Endothelial cell of umbilical vein (primary cell): Measurements from ENCODE around the gene CAMK2N2. TPM values are rescaled to one million over a fixed set of nuclear protein-coding genes. Genes with fewer than 3 reads are reported as not detected.

Experiments
- BruUV-seq: library from RNA; stranded (reverse); fragments of 400-500 nt; replicated peaks from 2 replicates; lab custom pipeline; 2021; lab: Mats Ljungman, UMichigan
- CTCF ChIA-PET: fragments of 300-600, 350-600 bp; sonication (Branson Sonifier 250); formaldehyde crosslinking; loops from one replicate; lab custom pipeline; 2021; ENCODE audit warnings: antibody characterized with exemption, inconsistent platforms; lab: Charles Lee
- POLR2A ChIA-PET: fragments of 300-600, 350-600 bp; sonication (Branson Sonifier 250); formaldehyde crosslinking; loops from one replicate; lab custom pipeline; 2021; ENCODE audit warnings: antibody characterized with exemption, inconsistent platforms; lab: Charles Lee
- DNase-seq: peaks from one replicate; pipeline ENCODE4 v3.0.0-alpha.2; 2011; ENCODE audit warnings: low read depth, low spot score
- FAIRE-seq: peaks from 2 replicates; lab custom pipeline; 2011; peaks lifted over from hg19 to GRCh38; lab: Jason Lieb, UNC
- H2AFZ ChIP-seq: 2 replicates; pipeline ENCODE4 v1.6.0; 2012; ENCODE audit warnings: low read depth, low read length, control low read depth, inconsistent platforms
- H3K27ac ChIP-seq: 2 replicates; pipeline ENCODE4 v1.5.1; 2011; ENCODE audit warnings: low read depth, mild to moderate bottlenecking, control low read depth, low read length, moderate library complexity; ENCODE audit not compliant: insufficient read depth
- H3K27me3 ChIP-seq, 2 experiments: 2 replicates each; pipeline versions ENCODE4 v1.6.0 to v1.6.1; 2011; ENCODE audit warnings: low read length in 2 of 2, mixed read lengths in 1 of 2; ENCODE audit not compliant: control insufficient read depth in 2 of 2, insufficient read depth in 2 of 2
- H3K36me3 ChIP-seq, 2 experiments: 2 replicates in 1 of 2; 3 replicates in 1 of 2; pipeline ENCODE4 v1.5.1; 2011; ENCODE audit warnings: low read length in 2 of 2, mild to moderate bottlenecking in 1 of 2, moderate library complexity in 1 of 2; ENCODE audit not compliant: control insufficient read depth in 2 of 2, insufficient read depth in 2 of 2; ENCODE audit errors: extremely low read depth in 1 of 2
- H3K4me1 ChIP-seq: 3 replicates; pipeline ENCODE4 v1.5.1; 2011; ENCODE audit warnings: mild to moderate bottlenecking, low read length; ENCODE audit not compliant: control insufficient read depth, insufficient read depth; ENCODE audit errors: extremely low read depth
- H3K4me2 ChIP-seq: 2 replicates; pipeline ENCODE4 v1.6.1; 2011; ENCODE audit warnings: low read length, control low read depth, mixed read lengths; ENCODE audit not compliant: insufficient read depth
- H3K4me3 ChIP-seq, 3 experiments: fragments of 200-600 bp in 1 of 3; sonication (generic), shearing (Covaris generic) in 1 of 3; replicated peaks in 1 of 3; 2 replicates each; pipeline ENCODE4 v1.5.1; 2011 to 2016; ENCODE audit warnings: control low read depth in 3 of 3, low read length in 3 of 3, mild to moderate bottlenecking in 2 of 3, inconsistent platforms in 1 of 3, low read depth in 1 of 3, moderate library complexity in 1 of 3; ENCODE audit not compliant: insufficient read depth in 1 of 3
- H3K79me2 ChIP-seq: 2 replicates; pipeline ENCODE4 v1.6.0; 2012; ENCODE audit warnings: low read length, inconsistent platforms; ENCODE audit not compliant: control insufficient read depth, insufficient read depth
- H3K9ac ChIP-seq: replicated peaks from 2 replicates; pipeline ENCODE3; 2011; ENCODE audit warnings: low read length, control low read depth; ENCODE audit not compliant: insufficient read depth; ENCODE audit errors: extremely low read depth
- H3K9me1 ChIP-seq: replicated peaks from 3 replicates; pipeline ENCODE4 v1.6.0; 2011; ENCODE audit warnings: mild to moderate bottlenecking, low read length; ENCODE audit not compliant: control insufficient read depth, insufficient read depth; ENCODE audit errors: extremely low read depth
- H3K9me3 ChIP-seq: replicated peaks from 2 replicates; pipeline ENCODE4 v1.5.1; 2012; ENCODE audit warnings: low read length, inconsistent platforms; ENCODE audit not compliant: control insufficient read depth, insufficient read depth
- H4K20me1 ChIP-seq: replicated peaks from 2 replicates; pipeline ENCODE3; 2011; ENCODE audit warnings: mild to moderate bottlenecking, low read length; ENCODE audit not compliant: control insufficient read depth, insufficient read depth; ENCODE audit errors: extremely low read depth
- EZH2 ChIP-seq: IDR thresholded peaks from 2 replicates; pipeline ENCODE4 v1.6.1; 2012; ENCODE audit warnings: borderline replicate concordance, low read depth, mild to moderate bottlenecking, moderate library complexity, low read length, inconsistent platforms; ENCODE audit not compliant: severe bottlenecking
- FOS ChIP-seq: IDR thresholded peaks from 2 replicates; pipeline ENCODE4 v1.6.1; 2011; ENCODE audit warnings: mild to moderate bottlenecking, low read length, moderate library complexity, borderline replicate concordance; ENCODE audit not compliant: insufficient read depth
- GATA2 ChIP-seq: IDR thresholded peaks from 2 replicates; pipeline ENCODE4 v1.7.0; 2011; ENCODE audit warnings: low read depth, mild to moderate bottlenecking, moderate library complexity, mixed read lengths, low read length; ENCODE audit not compliant: insufficient read length, insufficient read depth
- JUN ChIP-seq: IDR thresholded peaks from 2 replicates; pipeline ENCODE4 v1.6.1; 2011; ENCODE audit warnings: borderline replicate concordance, low read depth; ENCODE audit not compliant: insufficient read length, insufficient read depth
- MYC ChIP-seq: IDR thresholded peaks from one replicate; pipeline ENCODE4 v1.6.1; 2011; ENCODE audit warnings: mild to moderate bottlenecking, low read depth, low read length
- POLR2A ChIP-seq: IDR thresholded peaks from 2 replicates; pipeline ENCODE4 v1.6.1; 2012; ENCODE audit warnings: low read depth, mild to moderate bottlenecking, control low read depth, low read length
- POLR2AphosphoS5 ChIP-seq: IDR thresholded peaks from 2 replicates; pipeline ENCODE4 v1.6.1; 2012; ENCODE audit warnings: low read depth, mild to moderate bottlenecking, control low read depth, low read length, moderate library complexity; ENCODE audit not compliant: insufficient read depth
- dilution Hi-C: fragments of 300-500 bp; cut with MboI; formaldehyde crosslinking; loops from one replicate; pipeline ENCODE4 v1.15.0; 2019; ENCODE audit warnings: low sequenced_read_pairs; ENCODE audit not compliant: extremely low pct_ligation_motif_present
- intact Hi-C: fragments of 100-400 bp; cut with micrococcal nuclease; formaldehyde crosslinking; loops from one replicate; pipeline ENCODE4 v1.10.0; 2022
- polyA plus RNA-seq, 4 experiments: library from polyadenylated mRNA; depleted of rRNA in 3 of 4; stranded (reverse) in 3 of 4; unstranded in 1 of 4; fragments of >200 nt; gene quantifications; 2 replicates each; pipeline versions ENCODE4 v1.2.1 to v1.2.3, GENCODE V29; 2011 to 2012; ENCODE audit warnings: missing spikeins in 1 of 4
- total RNA-seq: library from RNA; stranded (reverse); gene quantifications from 2 replicates; pipeline ENCODE4 v1.2.3, GENCODE V29; 2021
- TF ChIP-seq, protein P1 (sequence below): IDR thresholded peaks from 2 replicates; pipeline ENCODE4 v1.6.1; 2011; ENCODE audit not compliant: insufficient read depth, insufficient read length
- TF ChIP-seq, protein P2 (sequence below), 2 donors: IDR thresholded peaks; 1 replicate in 1 of 2; 2 replicates in 1 of 2; pipeline ENCODE4 v1.5.1; 2011; ENCODE audit warnings: low read length in 2 of 2, mild to moderate bottlenecking in 2 of 2, moderate library complexity in 2 of 2, control low read depth in 1 of 2, inconsistent platforms in 1 of 2, low read depth in 1 of 2; ENCODE audit not compliant: insufficient read depth in 1 of 2; ENCODE audit errors: extremely low read depth in 1 of 2

Gene CAMK2N2
- total and polyA plus RNA-seq, 2 donors (not counting 3 experiments of a cell fraction or from before 2014, with no cell fraction given) = 0.11 TPM; not detected in 1

GRCh38 chr3:184277366-184277765 lies 16.0 kb upstream of the CAMK2N2 start:
- intact Hi-C loops (no loop called here), dilution Hi-C loops (no loop called here)
- H3K4me2 ChIP-seq = no peak overlapping the region
- DNase-seq = no peak
- no peaks in the 10 kb centered on the region for H3K36me3 ChIP-seq
- H3K27me3 ChIP-seq = peaks cover 30 to 38% of the 10 kb centered on the region in 2 experiments
- no peaks in the 10 kb centered on the region for H3K9me3 ChIP-seq
- H2AFZ ChIP-seq = no peak overlapping the region
- POLR2A ChIA-PET = no interaction called here
- H3K9ac ChIP-seq = no peak overlapping the region
- no peaks in the 10 kb centered on the region for H3K79me2 ChIP-seq
- no peak overlapping the region for H3K27ac ChIP-seq
- H3K4me1 ChIP-seq = no peaks in the 10 kb centered on the region
- H3K9me1 ChIP-seq = no peaks in the 10 kb centered on the region
- no peaks in the 10 kb centered on the region for H4K20me1 ChIP-seq
- no TSS peak for BruUV-seq
- TF ChIP-seq POLR2AphosphoS5 (no peak), FOS (no peak), JUN (no peak), MYC (no peak), EZH2 (no peak), GATA2 (no peak), POLR2A (no peak)
- TF ChIP-seq, protein P1, sequence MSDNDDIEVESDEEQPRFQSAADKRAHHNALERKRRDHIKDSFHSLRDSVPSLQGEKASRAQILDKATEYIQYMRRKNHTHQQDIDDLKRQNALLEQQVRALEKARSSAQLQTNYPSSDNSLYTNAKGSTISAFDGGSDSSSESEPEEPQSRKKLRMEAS = no peak
- TF ChIP-seq, protein P2, sequence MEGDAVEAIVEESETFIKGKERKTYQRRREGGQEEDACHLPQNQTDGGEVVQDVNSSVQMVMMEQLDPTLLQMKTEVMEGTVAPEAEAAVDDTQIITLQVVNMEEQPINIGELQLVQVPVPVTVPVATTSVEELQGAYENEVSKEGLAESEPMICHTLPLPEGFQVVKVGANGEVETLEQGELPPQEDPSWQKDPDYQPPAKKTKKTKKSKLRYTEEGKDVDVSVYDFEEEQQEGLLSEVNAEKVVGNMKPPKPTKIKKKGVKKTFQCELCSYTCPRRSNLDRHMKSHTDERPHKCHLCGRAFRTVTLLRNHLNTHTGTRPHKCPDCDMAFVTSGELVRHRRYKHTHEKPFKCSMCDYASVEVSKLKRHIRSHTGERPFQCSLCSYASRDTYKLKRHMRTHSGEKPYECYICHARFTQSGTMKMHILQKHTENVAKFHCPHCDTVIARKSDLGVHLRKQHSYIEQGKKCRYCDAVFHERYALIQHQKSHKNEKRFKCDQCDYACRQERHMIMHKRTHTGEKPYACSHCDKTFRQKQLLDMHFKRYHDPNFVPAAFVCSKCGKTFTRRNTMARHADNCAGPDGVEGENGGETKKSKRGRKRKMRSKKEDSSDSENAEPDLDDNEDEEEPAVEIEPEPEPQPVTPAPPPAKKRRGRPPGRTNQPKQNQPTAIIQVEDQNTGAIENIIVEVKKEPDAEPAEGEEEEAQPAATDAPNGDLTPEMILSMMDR (IDR thresholded peaks at IDR 0.05; ENCODE audit: extremely low read depth in 1 of 2, insufficient read depth in 1 of 2, low read depth in 1 of 2, low read length in 2 of 2) = no peak
- CTCF ChIA-PET = interaction anchor here (1.2 kb wide), 1 partner anchor 382 kb away, joined by 4 read pairs; no protein-coding TSS in a partner anchor
- no peak overlapping the region for H3K4me3 ChIP-seq
- no peak for FAIRE-seq
